Inferior parietal cortex (tissue), 1 donor: Measurements from ENCODE around the gene SUN5.

ENCODE experiments used
- DNase-seq: peaks from one replicate; pipeline ENCODE4 v3.0.0-alpha.2; 2016; ENCODE audit errors: extremely low spot score

SUN5 gene

GRCh38 chr20:32995802-32996201 is 8.4 kb downstream of the SUN5 start:
- no peak for DNase-seq

- no peak for DNase-seq
Measured at GRCh38 chr20:32993496-32994050, 10.7 kb downstream of the SUN5 start.

- no peak for DNase-seq
Measured at GRCh38 chr20:32991792-32992641, 12.2 kb downstream of the SUN5 start.

GRCh38 chr20:32991383-32991782 is 12.8 kb downstream of the SUN5 start:
- DNase-seq: no peak

- DNase-seq: no peak
Measured at GRCh38 chr20:32990426-32990825, 13.8 kb downstream of the SUN5 start.

GRCh38 chr20:32989507-32990283 is 14.5 kb downstream of the SUN5 start:
- no peak for DNase-seq

GRCh38 chr20:32988008-32988407 is 16.2 kb downstream of the SUN5 start:
- no peak for DNase-seq

GRCh38 chr20:32987044-32987825 is 17.0 kb downstream of the SUN5 start:
- DNase-seq: no peak

- no peak for DNase-seq
Measured at GRCh38 chr20:32986331-32986966, 17.8 kb downstream of the SUN5 start.

GRCh38 chr20:32985596-32985995 is 18.6 kb downstream of the SUN5 start:
- no peak for DNase-seq

- DNase-seq: no peak
Measured at GRCh38 chr20:32984631-32985354, 19.4 kb downstream of the SUN5 start.

GRCh38 chr20:32984196-32984595 is 20.0 kb downstream of the SUN5 start:
- peak; percentile 69 for DNase-seq

- no peak for DNase-seq
Measured at GRCh38 chr20:32983459-32984112, 20.6 kb downstream of the SUN5 start.

- peak; percentile 5 for DNase-seq
Measured at GRCh38 chr20:32982617-32983458, 21.4 kb downstream of the SUN5 start.

- DNase-seq: peak; percentile 16
Measured at GRCh38 chr20:32980990-32981389, 23.2 kb downstream of the SUN5 start.

- DNase-seq: peak; percentile 78
Measured at GRCh38 chr20:32980131-32980941, 23.9 kb downstream of the SUN5 start.

- DNase-seq: no peak
Measured at GRCh38 chr20:32979201-32979998, 24.8 kb downstream of the SUN5 start.

GRCh38 chr20:32978009-32978335 is 26.3 kb downstream of the SUN5 start:
- DNase-seq: no peak
